B cell (primary cell): ENCODE results near the gene HOATZ. TPM values are rescaled to one million over a fixed set of nuclear protein-coding genes. Genes with fewer than 3 reads are reported as not detected.

Experiments
- ATAC-seq: fragments of 200-7000 bp; cut with Tn5 transposase; one replicate; pipeline ENCODE4 v1.10.0; 2021; ENCODE audit warnings: low read depth, mild to moderate bottlenecking, moderate number of reproducible peaks, moderate library complexity
- CTCF ChIA-PET: fragments of 350-600 bp; sonication (Branson Sonifier 250); formaldehyde crosslinking; loops from one replicate; lab custom pipeline; 2021; ENCODE audit warnings: antibody characterized with exemption, inconsistent platforms; lab: Charles Lee
- POLR2A ChIA-PET: fragments of 350-600 bp; sonication (Branson Sonifier 250); formaldehyde crosslinking; loops from one replicate; lab custom pipeline; 2021; ENCODE audit warnings: antibody characterized with exemption; lab: Charles Lee
- DNase-seq: peaks from one replicate; pipeline ENCODE4 v3.0.0; 2013
- H2AFZ ChIP-seq: 2 replicates; pipeline ENCODE4 v1.6.1; 2012; ENCODE audit warnings: mild to moderate bottlenecking, low read depth, low read length; ENCODE audit not compliant: insufficient read depth, poor library complexity, severe bottlenecking
- H3K27ac ChIP-seq, 2 donors: 1 replicate in 1 of 2; 2 replicates in 1 of 2; pipeline ENCODE4 v1.5.1; 2012 to 2013; ENCODE audit warnings: low read length in 2 of 2, mild to moderate bottlenecking in 2 of 2, moderate library complexity in 1 of 2
- H3K27me3 ChIP-seq, 4 experiments: fragments of 200-600 bp in 1 of 4; sonication (generic) in 1 of 4; replicated peaks in 1 of 4; 1 replicate in 2 of 4; 2 replicates in 2 of 4; pipeline versions ENCODE4 v1.6.1 to v1.7.0; 2013 to 2016; ENCODE audit warnings: low read length in 3 of 4, mild to moderate bottlenecking in 2 of 4, mixed read lengths in 1 of 4, moderate library complexity in 1 of 4; ENCODE audit not compliant: insufficient read depth in 4 of 4, control insufficient read depth in 3 of 4; ENCODE audit errors: control extremely low read depth in 1 of 4
- H3K36me3 ChIP-seq, 2 experiments: replicated peaks in 1 of 2; 1 replicate in 1 of 2; 2 replicates in 1 of 2; pipeline versions ENCODE4 v1.6.1 to v1.7.1; 2013; ENCODE audit warnings: low read length in 1 of 2; ENCODE audit not compliant: insufficient read depth in 2 of 2, control insufficient read depth in 1 of 2; ENCODE audit errors: control extremely low read depth in 1 of 2, extremely low read depth in 1 of 2
- H3K4me1 ChIP-seq, 2 donors: fragments of 200-600 bp in 1 of 2; sonication (generic) in 1 of 2; 1 replicate in 1 of 2; 2 replicates in 1 of 2; pipeline versions ENCODE4 v1.5.1 to v1.6.1; 2013 to 2017; ENCODE audit warnings: low read length in 2 of 2; ENCODE audit not compliant: control insufficient read depth in 2 of 2, insufficient read depth in 2 of 2
- H3K4me2 ChIP-seq: replicated peaks from 2 replicates; pipeline ENCODE3; 2012; ENCODE audit warnings: mild to moderate bottlenecking, low read depth, low read length; ENCODE audit not compliant: poor library complexity, severe bottlenecking
- H3K4me3 ChIP-seq, 5 experiments: fragments of 200-600 bp in 1 of 5; sonication (generic) in 1 of 5; 1 replicate in 3 of 5; 2 replicates in 2 of 5; pipeline versions ENCODE4 v1.5.1 to v1.7.0; 2011 to 2016; ENCODE audit warnings: low read length in 4 of 5, mild to moderate bottlenecking in 4 of 5, low read depth in 2 of 5, control low read depth in 1 of 5, moderate library complexity in 1 of 5; ENCODE audit not compliant: insufficient read depth in 1 of 5; ENCODE audit errors: control extremely low read depth in 1 of 5, extremely low read depth in 1 of 5
- H3K79me2 ChIP-seq: fragments of 200-600 bp; sonication (generic); one replicate; pipeline ENCODE4 v1.6.0; 2016; ENCODE audit warnings: low read length; ENCODE audit not compliant: control insufficient read depth, insufficient read depth
- H3K9ac ChIP-seq: fragments of 200-600 bp; sonication (generic); 2 replicates; pipeline ENCODE4 v1.6.1; 2017; ENCODE audit warnings: mild to moderate bottlenecking, low read length, moderate library complexity
- H3K9me3 ChIP-seq, 3 donors: one replicate each; pipeline versions ENCODE4 v1.6.1 to v1.7.1; 2013; ENCODE audit warnings: low read length in 2 of 3; ENCODE audit not compliant: control insufficient read depth in 2 of 3, insufficient read depth in 1 of 3; ENCODE audit errors: control extremely low read depth in 1 of 3
- H4K20me1 ChIP-seq: 2 replicates; pipeline ENCODE4 v1.6.0; 2012; ENCODE audit warnings: mild to moderate bottlenecking, low read length; ENCODE audit not compliant: insufficient read depth, control insufficient read depth, poor library complexity, severe bottlenecking
- H3K27ac Mint-ChIP-seq: one replicate; pipeline ENCODE4 v1.8.0; 2021; ENCODE audit warnings: mixed read lengths
- H3K27me3 Mint-ChIP-seq: one replicate; pipeline ENCODE4 v1.8.0; 2021; ENCODE audit warnings: mixed read lengths
- H3K4me1 Mint-ChIP-seq: one replicate; pipeline ENCODE4 v1.8.0; 2021; ENCODE audit warnings: mixed read lengths
- H3K4me3 Mint-ChIP-seq: one replicate; pipeline ENCODE4 v1.8.0; 2021; ENCODE audit warnings: mixed read lengths
- H3K9me3 Mint-ChIP-seq: one replicate; pipeline ENCODE4 v1.8.0; 2022; ENCODE audit warnings: mixed read lengths; ENCODE audit not compliant: insufficient read depth
- CTCF ChIP-seq: fragments of 200-600 bp; IDR thresholded peaks from one replicate; pipeline ENCODE4 v1.8.0; 2022; ENCODE audit warnings: antibody characterized with exemption, mild to moderate bottlenecking
- EZH2 ChIP-seq: IDR thresholded peaks from 2 replicates; pipeline ENCODE4 v1.6.1; 2012; ENCODE audit warnings: borderline replicate concordance, low read depth, mild to moderate bottlenecking, moderate library complexity, low read length; ENCODE audit not compliant: insufficient read depth, poor library complexity, severe bottlenecking
- WGBS: methylation state at CpG from one replicate; pipeline ENCODE4 v1.1.5; 2013; ENCODE audit warnings: missing lambda C conversion rate; ENCODE audit not compliant: insufficient coverage; 5-methylcytosine and 5-hydroxymethylcytosine counted together
- intact Hi-C: fragments of 100-400 bp; cut with micrococcal nuclease; formaldehyde crosslinking; loops from one replicate; pipeline ENCODE4 v1.10.0; 2022
- polyA plus RNA-seq: library from polyadenylated mRNA; depleted of rRNA; stranded (reverse); fragments of >200 nt; gene quantifications from 2 replicates; pipeline ENCODE4 v1.2.3, GENCODE V29; 2012
- total RNA-seq, 2 donors: library from RNA; stranded (reverse); fragments of 120-200 nt in 1 of 2; gene quantifications; 1 replicate in 1 of 2; 2 replicates in 1 of 2; pipeline versions ENCODE4 v1.2.3 to v1.2.4, GENCODE V29; 2013 to 2022

Gene HOATZ
- total and polyA plus RNA-seq, 2 donors (not counting 1 experiment from before 2014, with no cell fraction given) = not detected

- no peak overlapping the region for H3K27ac Mint-ChIP-seq
- DNase-seq (no peak), ATAC-seq (no peak)
- TF ChIP-seq CTCF (no peak), EZH2 (no peak)
- H3K4me1 ChIP-seq = peaks cover 6 to 9% of the 10 kb centered on the region in 2 donors
- H3K9me3 Mint-ChIP-seq = no peaks in the 10 kb centered on the region
- no peak overlapping the region for H3K27ac ChIP-seq
- no peaks in the 10 kb centered on the region for H4K20me1 ChIP-seq
- no peaks in the 10 kb centered on the region for H3K79me2 ChIP-seq
- intact Hi-C loops = no loop called here
- H3K4me3 ChIP-seq = no peak overlapping the region
- ChIA-PET CTCF (interaction anchor here (0.5 kb wide), 1 partner anchor 1255 kb away, joined by 3 read pairs; no protein-coding TSS in a partner anchor), POLR2A (no interaction called here)
- no peak overlapping the region for H3K4me3 Mint-ChIP-seq
- H3K27me3 Mint-ChIP-seq = peaks cover 69% of the 10 kb centered on the region
- H3K4me1 Mint-ChIP-seq = peaks cover 5% of the 10 kb centered on the region
- H3K4me2 ChIP-seq = no peak overlapping the region
- peaks cover 0 to 29% (median 29%) of the 10 kb centered on the region in 4 experiments for H3K27me3 ChIP-seq
- H3K36me3 ChIP-seq = no peaks in the 10 kb centered on the region
- 100% methylated on average over 2 of the region's 6 CpGs for WGBS
- no peaks in the 10 kb centered on the region for H3K9me3 ChIP-seq
- no peak overlapping the region for H2AFZ ChIP-seq
- H3K9ac ChIP-seq = no peak overlapping the region
Measured at GRCh38 chr11:111535281-111535680, 20.7 kb downstream of the HOATZ start.

GRCh38 chr11:111537336-111537860 lies 22.8 kb downstream of the HOATZ start:
- no peak for DNase-seq
- intact Hi-C loops = no loop called here
- no peak for ATAC-seq
- peaks cover 20 to 28% of the 10 kb centered on the region in 2 donors for H3K4me1 ChIP-seq
- TF ChIP-seq CTCF = no peak
- TF ChIP-seq EZH2 = no peak
- no peak overlapping the region for H3K4me3 ChIP-seq
- ChIA-PET POLR2A (no interaction called here), CTCF (no interaction called here)
- H3K36me3 ChIP-seq = no peaks in the 10 kb centered on the region
- no peaks in the 10 kb centered on the region for H3K79me2 ChIP-seq
- H3K27me3 ChIP-seq = peaks cover 0 to 48% (median 41%) of the 10 kb centered on the region in 4 experiments
- no peak overlapping the region for H3K9ac ChIP-seq
- no peak overlapping the region for H3K27ac Mint-ChIP-seq
- no peak overlapping the region for H3K4me3 Mint-ChIP-seq
- no peaks in the 10 kb centered on the region for H4K20me1 ChIP-seq
- H3K27ac ChIP-seq = no peak overlapping the region
- H3K9me3 Mint-ChIP-seq = no peaks in the 10 kb centered on the region
- 100% methylated on average over 1 of the region's 3 CpGs for WGBS
- H3K27me3 Mint-ChIP-seq = peaks cover 74% of the 10 kb centered on the region
- no peak overlapping the region for H3K4me2 ChIP-seq
- peaks cover 0 to 7% (median 0%) of the 10 kb centered on the region in 3 donors for H3K9me3 ChIP-seq
- H3K4me1 Mint-ChIP-seq = peaks cover 11% of the 10 kb centered on the region
- no peak overlapping the region for H2AFZ ChIP-seq
